ENCODE results near the gene TMEM229B. TPM values are rescaled to one million over a fixed set of nuclear protein-coding genes. Genes with fewer than 3 reads are reported as not detected.
"Not testable (repeated sequence)": the region's sequence is repeated elsewhere in the genome, so short reads cannot be mapped to it uniquely, and the experiment has no call there.

TMEM229B gene
- total and polyA plus RNA-seq, 8 donors, result 1.9 to 7.5 (median 3.7) TPM

GRCh38 chr14:67456732-67457131, 31.8 kb downstream of the TMEM229B start:
- intact Hi-C loops (cut with DNase I), result no loop called here
- WGBS, 2 donors, result 85 to 94% methylated on average over 5 of the region's 5 CpGs
- Histone ChIP-seq H3K36me3 (no peaks in the 10 kb centered on the region), H3K27me3 (no peaks in the 10 kb centered on the region), H3K27ac (no peak overlapping the region), H3K4me1 (peaks cover 0 to 7% (median 1%) of the 10 kb centered on the region in 3 donors), H3K9me3 (no peaks in the 10 kb centered on the region), H3K4me3 (no peak overlapping the region)
- no peak for TF ChIP-seq CTCF (IDR thresholded peaks at IDR 0.05)
- FAIRE-seq (no peak), ATAC-seq (no peak), DNase-seq (no peak)

GRCh38 chr14:67453575-67454300, 34.8 kb downstream of the TMEM229B start:
- ATAC-seq (no peak), DNase-seq (peak in 1 of 6 donors; percentile 27), FAIRE-seq (no peak)
- no peaks in the 10 kb centered on the region for H3K4me1 ChIP-seq
- H3K27me3 ChIP-seq, result no peaks in the 10 kb centered on the region
- no peaks in the 10 kb centered on the region for H3K36me3 ChIP-seq
- no peak for TF ChIP-seq CTCF (IDR thresholded peaks at IDR 0.05)
- intact Hi-C loops (cut with DNase I), result no loop called here
- WGBS, 2 donors, result 91% methylated on average over 5 of the region's 5 CpGs
- H3K27ac ChIP-seq, result no peak overlapping the region
- no peak overlapping the region for H3K4me3 ChIP-seq
- H3K9me3 ChIP-seq, result no peaks in the 10 kb centered on the region

GRCh38 chr14:67451667-67452066, 36.9 kb downstream of the TMEM229B start:
- FAIRE-seq, result not testable (repeated sequence)

GRCh38 chr14:67449096-67449495, 39.4 kb downstream of the TMEM229B start:
- WGBS, 2 donors, result 92 to 98% methylated on average over 2 of the region's 2 CpGs
- intact Hi-C loops (cut with DNase I), result no loop called here
- TF ChIP-seq CTCF (IDR thresholded peaks at IDR 0.05), result no peak
- no peak for ATAC-seq
- no peak for FAIRE-seq
- Histone ChIP-seq H3K27me3 (no peaks in the 10 kb centered on the region), H3K27ac (no peak overlapping the region), H3K9me3 (no peaks in the 10 kb centered on the region), H3K4me1 (peaks cover 8 to 10% (median 10%) of the 10 kb centered on the region in 3 donors), H3K4me3 (no peak overlapping the region), H3K36me3 (no peaks in the 10 kb centered on the region)
- DNase-seq, result peak in 1 of 6 donors; percentile 10

More at GRCh38 chr14:67451667-67452066, 36.9 kb downstream of the TMEM229B start:
- intact Hi-C loops (cut with DNase I); H3K27me3 ChIP-seq; ATAC-seq; H3K9me3 ChIP-seq; H3K27ac ChIP-seq; H3K36me3 ChIP-seq; H3K4me3 ChIP-seq; H3K4me1 ChIP-seq: not testable (repeated sequence)
- 89 to 90% methylated on average over 6 of the region's 6 CpGs for WGBS, 2 donors
- DNase-seq, result peak in 1 of 6 donors; percentile 3

- Histone ChIP-seq H3K36me3 (no peaks in the 10 kb centered on the region), H3K27ac (peak overlapping the region in 2 of 4 donors; percentile 16 to 51), H3K9me3 (no peaks in the 10 kb centered on the region), H3K27me3 (no peaks in the 10 kb centered on the region), H3K4me1 (peaks cover 8 to 15% (median 13%) of the 10 kb centered on the region in 3 donors), H3K4me3 (no peak overlapping the region)
- 24 to 31% methylated on average over 1 of the region's 1 CpG for WGBS, 2 donors
- FAIRE-seq (no peak), ATAC-seq (peak; percentile 25 to 40 (median 37)), DNase-seq (peak in 1 of 6 donors; percentile 9)
- intact Hi-C loops (cut with DNase I), result no loop called here
- TF ChIP-seq CTCF (IDR thresholded peaks at IDR 0.05), result no peak
Observed at GRCh38 chr14:67447033-67447381, 41.5 kb downstream of the TMEM229B start.
